ENCODE results near the gene PTGER4. TPM values are rescaled to one million over a fixed set of nuclear protein-coding genes. Genes with fewer than 3 reads are reported as not detected.
A peak's percentile ranks its signal among the peaks of the same experiment; 100 is the strongest.
"Not testable (repeated sequence)": the region's sequence is repeated elsewhere in the genome, so short reads cannot be mapped to it uniquely, and the experiment has no call there.

Gene PTGER4
- total and polyA plus RNA-seq, 12 donors = 2.0 to 20.3 (median 7.3) TPM

DNA sequence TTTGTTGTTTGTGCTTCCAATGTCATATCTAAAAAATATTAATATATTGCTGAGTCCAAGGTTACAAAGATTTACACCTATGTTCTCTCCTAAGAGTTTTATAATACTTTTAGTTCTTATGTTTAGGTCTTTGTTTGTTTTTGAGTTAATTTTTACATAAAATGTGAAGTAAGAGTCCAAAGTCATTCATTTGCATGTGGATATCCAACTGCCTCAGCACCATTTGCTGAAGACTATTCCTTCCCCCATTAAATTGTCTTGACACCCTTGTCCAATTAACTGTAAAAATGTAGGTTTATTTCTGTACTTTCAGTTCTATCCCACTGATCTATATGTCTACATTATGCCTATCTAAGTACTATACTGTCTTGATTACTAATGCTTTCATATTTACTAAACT is 40.4 kb downstream of the PTGER4 start:
- Histone ChIP-seq H3K36me3 (peaks cover 0 to 79% (median 6%) of the 10 kb centered on the region in 9 donors), H3K27ac (no peak overlapping the region), H3K4me3 (no peak overlapping the region), H3K9me3 (peaks cover 0 to 14% (median 0%) of the 10 kb centered on the region in 11 donors), H3K4me1 (peaks cover 0 to 7% (median 0%) of the 10 kb centered on the region in 9 donors), H3K27me3 (no peaks in the 10 kb centered on the region)
- TF ChIP-seq, protein P1, sequence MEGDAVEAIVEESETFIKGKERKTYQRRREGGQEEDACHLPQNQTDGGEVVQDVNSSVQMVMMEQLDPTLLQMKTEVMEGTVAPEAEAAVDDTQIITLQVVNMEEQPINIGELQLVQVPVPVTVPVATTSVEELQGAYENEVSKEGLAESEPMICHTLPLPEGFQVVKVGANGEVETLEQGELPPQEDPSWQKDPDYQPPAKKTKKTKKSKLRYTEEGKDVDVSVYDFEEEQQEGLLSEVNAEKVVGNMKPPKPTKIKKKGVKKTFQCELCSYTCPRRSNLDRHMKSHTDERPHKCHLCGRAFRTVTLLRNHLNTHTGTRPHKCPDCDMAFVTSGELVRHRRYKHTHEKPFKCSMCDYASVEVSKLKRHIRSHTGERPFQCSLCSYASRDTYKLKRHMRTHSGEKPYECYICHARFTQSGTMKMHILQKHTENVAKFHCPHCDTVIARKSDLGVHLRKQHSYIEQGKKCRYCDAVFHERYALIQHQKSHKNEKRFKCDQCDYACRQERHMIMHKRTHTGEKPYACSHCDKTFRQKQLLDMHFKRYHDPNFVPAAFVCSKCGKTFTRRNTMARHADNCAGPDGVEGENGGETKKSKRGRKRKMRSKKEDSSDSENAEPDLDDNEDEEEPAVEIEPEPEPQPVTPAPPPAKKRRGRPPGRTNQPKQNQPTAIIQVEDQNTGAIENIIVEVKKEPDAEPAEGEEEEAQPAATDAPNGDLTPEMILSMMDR (IDR thresholded peaks at IDR 0.05) = no peak
- no peak for ATAC-seq
- DNase-seq = no peak
- intact Hi-C loops (cut with DNase I) = no loop called here

DNA sequence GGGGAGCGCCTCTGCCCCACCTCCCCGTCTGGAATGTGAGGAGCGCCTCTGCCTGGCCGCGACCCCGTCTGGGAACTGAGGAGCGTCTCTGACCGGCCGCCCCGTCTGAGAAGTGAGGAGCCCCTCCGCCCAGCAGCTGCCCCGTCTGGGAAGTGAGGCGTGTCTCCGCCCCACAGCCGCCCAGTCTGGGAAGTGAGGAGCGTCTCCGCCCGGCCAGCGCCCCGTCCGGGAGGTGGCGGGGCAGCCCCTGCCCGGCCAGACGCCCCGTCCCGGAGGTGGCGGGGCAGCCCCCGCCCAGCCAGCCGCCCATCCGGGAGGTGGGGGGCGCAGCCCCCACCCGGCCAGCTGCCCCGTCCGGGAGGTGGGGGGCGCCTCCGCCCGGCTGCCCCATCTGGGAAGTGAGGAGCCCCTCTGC is 42.8 kb downstream of the PTGER4 start:
- ATAC-seq; H3K27me3 ChIP-seq; intact Hi-C loops (cut with DNase I); DNase-seq; H3K4me1 ChIP-seq; H3K27ac ChIP-seq; H3K4me3 ChIP-seq: not testable (repeated sequence)
- WGBS, 2 donors = 92 to 96% methylated on average over 33 to 37 of the region's 37 CpGs
- peaks cover 0 to 14% (median 0%) of the 10 kb centered on the region in 11 donors for H3K9me3 ChIP-seq
- H3K36me3 ChIP-seq = peaks cover 0 to 72% (median 9%) of the 10 kb centered on the region in 9 donors

DNA sequence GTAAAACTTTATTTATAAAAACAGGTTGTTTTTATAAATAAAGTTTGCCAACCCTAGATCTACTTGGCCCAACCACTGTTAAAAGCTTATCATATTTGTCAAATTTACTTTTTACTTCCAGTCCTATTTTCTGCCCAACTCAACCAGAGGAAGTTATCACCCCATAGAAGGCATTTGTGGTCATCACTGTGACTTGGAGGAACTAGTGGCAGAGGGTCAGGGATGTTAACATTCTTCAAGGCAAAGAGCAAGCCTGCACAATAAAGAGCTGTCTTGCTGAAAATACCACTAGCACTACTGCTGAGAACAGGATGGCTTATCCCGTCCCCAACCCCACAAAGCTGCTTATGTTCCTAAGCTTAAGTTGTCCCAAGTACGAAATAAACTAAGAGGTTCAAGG is 53.7 kb downstream of the PTGER4 start:
- Histone ChIP-seq H3K4me1 (peaks cover 6 to 37% (median 31%) of the 10 kb centered on the region in 9 donors), H3K36me3 (peaks cover 0 to 7% (median 0%) of the 10 kb centered on the region in 9 donors), H3K27ac (peak overlapping the region in 6 of 10 donors; percentile 4 to 68 (median 24)), H3K4me3 (no peak overlapping the region), H3K27me3 (no peaks in the 10 kb centered on the region), H3K9me3 (peaks cover 0 to under 1% (median 0%) of the 10 kb centered on the region in 11 donors)
- TF ChIP-seq, protein P1 (IDR thresholded peaks at IDR 0.05) = no peak
- WGBS, 2 donors = 85 to 89% methylated on average over 2 of the region's 2 CpGs
- intact Hi-C loops (cut with DNase I) = loop anchor here in 6 of 10 donors (5.0 to 10.0 kb wide), 5 partner anchors 569 to 1149 kb away; no protein-coding TSS in a partner anchor
- ATAC-seq (peak in 1 of 8 donors; percentile 29), DNase-seq (no peak)

DNA sequence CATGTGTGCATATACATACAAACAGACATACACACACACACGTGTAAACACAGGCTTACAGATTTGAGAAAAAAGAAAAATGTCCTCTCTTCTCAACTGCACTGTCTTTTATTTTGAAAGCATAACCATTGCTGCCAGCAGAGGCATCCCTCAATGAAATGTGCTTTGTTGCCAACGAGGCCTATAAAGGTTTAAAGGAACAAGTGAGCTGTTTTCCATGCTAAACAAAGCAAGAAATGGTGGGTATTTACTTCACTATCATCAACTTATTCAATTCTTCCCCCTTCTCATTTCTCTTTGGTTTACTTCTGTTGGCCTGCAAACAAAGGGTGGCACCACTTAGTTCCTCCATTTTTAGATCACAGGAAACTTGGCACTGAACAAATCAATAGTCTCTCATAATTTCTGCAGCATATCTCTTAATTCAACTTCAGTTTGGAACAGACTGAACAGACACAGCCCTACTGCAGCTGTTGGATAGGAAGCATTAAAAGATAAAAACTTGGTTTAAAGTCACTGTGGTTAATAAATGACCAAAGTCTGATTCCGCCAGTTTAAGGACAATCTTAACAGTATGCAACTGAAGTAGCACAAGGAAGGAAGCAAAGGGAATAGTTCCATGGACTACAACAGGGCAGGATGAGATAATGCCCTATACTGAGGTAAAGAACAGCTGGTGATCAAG is 54.3 kb downstream of the PTGER4 start:
- Histone ChIP-seq H3K36me3 (peaks cover 0 to 11% (median 0%) of the 10 kb centered on the region in 9 donors), H3K9me3 (peaks cover 0 to 5% (median 0%) of the 10 kb centered on the region in 11 donors), H3K27ac (peak overlapping the region in 6 of 10 donors; percentile 4 to 68 (median 24)), H3K4me1 (peaks cover 6 to 37% (median 31%) of the 10 kb centered on the region in 9 donors), H3K27me3 (no peaks in the 10 kb centered on the region), H3K4me3 (no peak overlapping the region)
- no peak for DNase-seq
- TF ChIP-seq, protein P1 (IDR thresholded peaks at IDR 0.05) = no peak
- WGBS, 2 donors = 43 to 54% methylated on average over 3 of the region's 3 CpGs
- peak; percentile 41 to 82 (median 54) for ATAC-seq
- intact Hi-C loops (cut with DNase I) = loop anchor here in 6 of 10 donors (5.0 to 10.0 kb wide), 5 partner anchors 569 to 1149 kb away; no protein-coding TSS in a partner anchor

All from heart right ventricle (tissue), 16 donors.